IPS-18a (cell line): ENCODE data around the gene SPATA20.

Experiments used
- H3K27ac ChIP-seq: one replicate; pipeline ENCODE4 v1.5.1; 2013; ENCODE audit warnings: low read length
- H3K27me3 ChIP-seq: one replicate; pipeline ENCODE4 v1.6.1; 2013; ENCODE audit warnings: mild to moderate bottlenecking, low read length; ENCODE audit not compliant: control insufficient read depth, insufficient read depth
- H3K36me3 ChIP-seq: one replicate; pipeline ENCODE4 v1.6.1; 2013; ENCODE audit warnings: low read depth, low read length; ENCODE audit not compliant: control insufficient read depth
- H3K4me1 ChIP-seq: one replicate; pipeline ENCODE4 v1.6.1; 2013; ENCODE audit warnings: low read depth, low read length; ENCODE audit not compliant: control insufficient read depth
- H3K4me3 ChIP-seq: one replicate; pipeline ENCODE4 v1.5.1; 2013; ENCODE audit warnings: low read length
- H3K9ac ChIP-seq: one replicate; pipeline ENCODE4 v1.6.1; 2013; ENCODE audit warnings: mild to moderate bottlenecking, low read length, moderate library complexity
- H3K9me3 ChIP-seq: one replicate; pipeline ENCODE4 v1.6.1; 2013; ENCODE audit warnings: low read depth, low read length; ENCODE audit not compliant: control insufficient read depth

The SPATA20 gene

DNA sequence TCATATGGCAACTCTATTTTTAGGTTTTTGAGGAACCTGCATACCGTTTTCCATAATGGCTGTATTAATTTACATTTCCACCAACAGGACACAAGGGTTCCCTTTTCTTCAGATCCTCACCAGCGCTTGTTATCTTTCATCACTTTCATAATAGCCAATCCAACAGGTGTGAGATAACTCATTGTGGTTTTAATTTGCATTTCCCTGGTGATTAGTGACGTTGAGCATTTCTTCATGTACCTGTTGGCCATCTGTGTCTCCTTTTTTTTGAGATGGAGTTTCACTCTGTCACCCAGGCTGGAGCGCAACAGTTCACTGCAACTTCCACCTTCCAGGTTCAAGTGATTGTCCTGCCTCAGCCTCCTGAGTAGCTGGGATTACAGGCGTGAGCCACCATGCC lies 51.5 kb downstream of the SPATA20 start:
- H3K27ac ChIP-seq: no peak overlapping the region
- no peaks in the 10 kb centered on the region for H3K27me3 ChIP-seq

DNA sequence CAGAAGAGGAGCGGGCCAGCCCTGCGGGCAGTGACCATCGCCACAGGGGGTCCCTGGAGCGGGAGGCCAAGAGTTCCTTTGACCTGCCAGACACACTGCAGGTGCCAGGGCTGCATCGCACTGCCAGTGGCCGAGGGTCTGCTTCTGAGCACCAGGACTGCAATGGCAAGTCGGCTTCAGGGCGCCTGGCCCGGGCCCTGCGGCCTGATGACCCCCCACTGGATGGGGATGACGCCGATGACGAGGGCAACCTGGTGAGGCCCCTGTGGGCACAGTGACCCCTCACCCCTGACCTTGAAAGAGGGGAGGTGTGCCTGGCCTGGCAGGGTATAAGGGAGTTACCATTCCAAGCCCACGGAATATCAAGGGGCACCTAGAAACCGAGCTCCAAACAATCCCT lies 52.6 kb downstream of the SPATA20 start:
- H3K9ac ChIP-seq: no peak overlapping the region
- no peaks in the 10 kb centered on the region for H3K27me3 ChIP-seq

More for the DNA sequence above, 51.5 kb downstream of the SPATA20 start:
- Histone ChIP-seq H3K9me3 (no peaks in the 10 kb centered on the region), H3K9ac (no peak overlapping the region), H3K4me1 (peaks cover 5% of the 10 kb centered on the region), H3K4me3 (no peak overlapping the region), H3K36me3 (no peaks in the 10 kb centered on the region)

DNA sequence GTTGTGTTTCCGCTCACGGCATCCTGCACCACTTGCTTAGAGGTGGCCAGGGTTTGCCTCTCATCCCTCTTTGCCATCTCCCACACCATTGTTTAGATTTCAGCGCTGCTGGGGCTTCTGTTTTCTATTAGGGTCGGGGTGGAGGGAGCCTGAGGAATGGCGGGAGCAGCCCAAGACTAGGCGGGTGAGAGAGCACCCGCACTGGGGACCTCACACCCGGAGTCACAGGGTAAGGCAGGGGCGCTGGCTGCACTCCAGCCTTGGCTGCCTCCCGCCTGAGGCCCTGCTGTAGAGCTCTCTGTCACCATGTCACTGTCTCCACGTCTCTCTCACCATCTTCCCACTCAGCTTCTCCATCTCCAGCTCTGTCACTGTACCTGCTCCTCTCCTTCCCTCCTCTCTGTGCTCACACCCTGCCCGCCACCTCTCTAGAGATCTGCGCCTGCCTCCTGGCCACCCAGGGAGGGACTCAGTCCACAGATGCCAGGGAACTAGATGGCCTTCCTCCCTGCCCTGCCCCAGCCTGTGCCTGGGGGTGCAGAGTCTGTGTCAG lies 54.9 kb downstream of the SPATA20 start:
- H3K4me1 ChIP-seq: no peaks in the 10 kb centered on the region
- H3K27me3 ChIP-seq: no peaks in the 10 kb centered on the region
- H3K36me3 ChIP-seq: no peaks in the 10 kb centered on the region

More for the DNA sequence above, 52.6 kb downstream of the SPATA20 start:
- no peaks in the 10 kb centered on the region for H3K36me3 ChIP-seq
- no peak overlapping the region for H3K4me3 ChIP-seq
- H3K9me3 ChIP-seq: no peaks in the 10 kb centered on the region
- H3K27ac ChIP-seq: no peak overlapping the region
- no peaks in the 10 kb centered on the region for H3K4me1 ChIP-seq

DNA sequence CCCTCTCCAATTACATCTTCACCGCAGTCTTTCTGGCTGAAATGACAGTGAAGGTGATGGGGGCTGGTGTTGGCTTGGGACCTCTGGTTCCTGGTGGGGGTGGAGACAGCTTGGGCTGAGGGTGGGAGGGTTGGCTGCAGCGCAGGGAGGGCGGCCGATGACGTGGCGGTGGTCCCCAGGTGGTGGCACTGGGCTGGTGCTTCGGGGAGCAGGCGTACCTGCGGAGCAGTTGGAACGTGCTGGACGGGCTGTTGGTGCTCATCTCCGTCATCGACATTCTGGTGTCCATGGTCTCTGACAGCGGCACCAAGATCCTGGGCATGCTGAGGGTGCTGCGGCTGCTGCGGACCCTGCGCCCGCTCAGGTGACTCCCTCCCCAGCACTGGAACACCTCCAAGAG lies 55.9 kb downstream of the SPATA20 start:
- Histone ChIP-seq H3K9me3 (no peaks in the 10 kb centered on the region), H3K4me3 (no peak overlapping the region), H3K27ac (no peak overlapping the region), H3K4me1 (no peaks in the 10 kb centered on the region), H3K27me3 (no peaks in the 10 kb centered on the region), H3K9ac (no peak overlapping the region), H3K36me3 (no peaks in the 10 kb centered on the region)

More for the DNA sequence above, 54.9 kb downstream of the SPATA20 start:
- Histone ChIP-seq H3K27ac (no peak overlapping the region), H3K9me3 (no peaks in the 10 kb centered on the region), H3K4me3 (no peak overlapping the region), H3K9ac (no peak overlapping the region)

DNA sequence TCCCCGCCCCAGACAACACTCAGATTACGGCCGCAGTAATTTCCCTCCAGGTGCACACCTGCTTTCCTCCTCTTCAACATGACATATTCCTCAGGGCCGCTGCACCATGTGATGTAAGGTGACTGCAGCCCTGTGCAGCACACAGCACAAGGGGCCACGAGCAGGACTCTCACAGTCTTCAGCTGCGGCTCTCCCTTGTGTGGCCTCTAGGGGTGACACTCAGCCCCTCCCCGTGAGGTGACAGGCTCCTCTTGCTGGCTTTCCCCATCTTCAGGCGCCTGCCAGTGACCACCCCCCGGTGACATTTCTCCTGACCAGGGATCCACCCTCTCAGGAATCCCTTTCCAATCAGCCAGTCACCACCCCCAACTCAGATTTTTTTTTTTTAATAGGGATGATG lies 56.4 kb downstream of the SPATA20 start:
- H3K27ac ChIP-seq: no peak overlapping the region
- H3K9me3 ChIP-seq: no peaks in the 10 kb centered on the region
- H3K36me3 ChIP-seq: no peaks in the 10 kb centered on the region
- no peak overlapping the region for H3K9ac ChIP-seq
- H3K27me3 ChIP-seq: no peaks in the 10 kb centered on the region
- no peak overlapping the region for H3K4me3 ChIP-seq
- no peaks in the 10 kb centered on the region for H3K4me1 ChIP-seq

DNA sequence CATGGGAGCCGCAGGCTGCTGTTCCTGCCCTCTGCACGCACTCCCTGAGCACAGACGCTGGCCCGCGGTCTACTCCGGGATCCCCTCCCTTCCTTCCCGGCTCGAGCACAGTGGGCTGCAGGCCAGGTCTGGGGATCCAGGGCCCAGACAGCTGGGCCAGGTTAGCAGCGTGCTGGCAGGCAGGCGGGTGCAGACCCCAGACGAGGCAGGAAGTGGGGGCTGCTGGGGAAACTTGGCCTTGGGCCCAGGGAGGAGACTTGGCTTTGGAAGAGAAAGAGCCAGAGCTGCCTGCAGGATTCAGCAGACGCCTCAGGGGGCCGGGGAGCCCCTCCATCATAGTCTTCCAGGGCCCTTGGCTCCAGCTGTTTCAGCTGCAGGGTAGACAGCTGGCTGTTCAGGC lies 57.5 kb downstream of the SPATA20 start:
- Histone ChIP-seq H3K27me3 (no peaks in the 10 kb centered on the region), H3K9me3 (no peaks in the 10 kb centered on the region), H3K36me3 (no peaks in the 10 kb centered on the region), H3K4me3 (no peak overlapping the region), H3K9ac (no peak overlapping the region), H3K27ac (no peak overlapping the region), H3K4me1 (no peaks in the 10 kb centered on the region)

DNA sequence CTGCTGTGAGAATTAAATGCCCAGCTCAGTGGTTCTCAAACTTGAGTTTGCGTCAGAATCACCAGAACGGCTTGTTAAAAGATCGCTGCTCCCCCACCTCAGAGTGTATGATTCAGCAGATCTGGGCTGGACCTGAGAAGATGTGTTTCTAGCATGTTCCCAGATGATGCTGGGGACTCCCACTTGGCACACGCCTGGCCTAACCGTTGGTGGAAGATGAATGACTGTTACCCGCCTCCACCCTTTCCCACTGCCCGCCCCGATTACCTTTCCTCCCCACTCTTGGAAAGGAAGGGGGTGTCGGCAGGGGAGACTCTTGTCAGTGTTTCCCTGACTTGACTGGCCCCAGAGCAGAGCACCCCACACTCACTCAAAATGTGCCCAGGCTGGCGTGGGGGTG lies 58.5 kb downstream of the SPATA20 start:
- H3K9ac ChIP-seq: no peak overlapping the region
- H3K27ac ChIP-seq: no peak overlapping the region
- no peak overlapping the region for H3K4me3 ChIP-seq
- no peaks in the 10 kb centered on the region for H3K36me3 ChIP-seq
- no peaks in the 10 kb centered on the region for H3K9me3 ChIP-seq
- no peaks in the 10 kb centered on the region for H3K4me1 ChIP-seq
- H3K27me3 ChIP-seq: no peaks in the 10 kb centered on the region
